Measurements from ENCODE around the gene TGFBR1.

TGFBR1 gene

DNA sequence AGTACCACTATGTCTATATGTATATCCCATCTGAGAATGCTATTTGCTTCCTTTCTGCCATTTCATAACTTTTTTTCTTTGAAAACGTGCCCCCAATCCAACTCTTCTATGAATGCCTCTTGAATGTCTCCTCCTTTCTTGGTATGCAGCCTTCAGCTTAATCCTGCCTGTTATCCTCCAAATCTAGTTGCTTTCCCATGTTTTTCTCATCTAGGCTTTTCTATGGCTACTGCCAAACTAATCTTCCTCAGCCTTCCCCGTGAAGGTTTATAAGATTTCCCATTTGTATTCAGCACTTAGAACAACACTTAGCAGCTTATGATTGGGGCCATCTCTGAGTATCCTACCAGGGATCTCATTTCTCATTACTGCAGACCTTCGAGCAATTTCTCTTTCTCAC, 2.5 kb downstream of the TGFBR1 start:
- no peak for DNase-seq (ENCODE audit: low read depth, low spot score)

DNA sequence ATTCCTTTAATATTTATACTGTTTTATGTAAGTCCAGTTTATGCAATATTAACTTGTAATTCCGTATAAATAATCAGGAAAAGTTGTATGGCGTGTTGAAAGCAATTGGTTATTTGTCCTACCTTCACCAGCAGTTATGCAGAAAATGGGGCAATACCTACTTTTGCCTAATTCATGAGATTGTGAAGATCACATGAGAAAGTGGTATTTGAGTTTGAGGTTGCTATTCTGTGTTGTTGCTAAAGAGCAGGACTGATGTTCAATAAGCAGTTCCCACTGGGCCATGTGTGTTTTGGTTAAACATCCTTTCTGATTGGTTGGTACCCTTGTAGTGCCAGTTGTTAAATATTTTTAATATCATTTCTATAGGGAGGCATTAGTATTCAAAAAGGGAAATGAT, 3.2 kb downstream of the TGFBR1 start:
- DNase-seq (ENCODE audit: low read depth, low spot score) = no peak

DNA sequence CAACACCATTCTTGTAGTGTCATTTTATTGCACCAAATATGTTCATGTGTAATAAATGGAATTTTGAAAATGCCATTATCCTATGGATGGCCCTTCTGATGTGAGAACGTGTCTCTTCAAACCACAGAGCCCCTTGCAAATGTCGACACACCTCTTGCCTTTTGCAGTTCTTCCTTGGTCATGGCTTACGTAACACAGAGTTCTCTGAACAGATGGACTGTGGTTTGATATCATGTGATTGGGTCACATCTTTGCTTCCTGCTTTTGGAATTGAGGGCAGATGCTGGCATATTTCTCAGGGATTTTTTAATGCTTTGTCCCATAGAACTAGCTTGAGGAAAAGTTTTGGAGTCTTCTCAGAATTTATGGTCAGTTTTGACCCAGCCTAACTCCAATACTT, 4.6 kb downstream of the TGFBR1 start:
- DNase-seq (ENCODE audit: low read depth, low spot score) = no peak

DNA sequence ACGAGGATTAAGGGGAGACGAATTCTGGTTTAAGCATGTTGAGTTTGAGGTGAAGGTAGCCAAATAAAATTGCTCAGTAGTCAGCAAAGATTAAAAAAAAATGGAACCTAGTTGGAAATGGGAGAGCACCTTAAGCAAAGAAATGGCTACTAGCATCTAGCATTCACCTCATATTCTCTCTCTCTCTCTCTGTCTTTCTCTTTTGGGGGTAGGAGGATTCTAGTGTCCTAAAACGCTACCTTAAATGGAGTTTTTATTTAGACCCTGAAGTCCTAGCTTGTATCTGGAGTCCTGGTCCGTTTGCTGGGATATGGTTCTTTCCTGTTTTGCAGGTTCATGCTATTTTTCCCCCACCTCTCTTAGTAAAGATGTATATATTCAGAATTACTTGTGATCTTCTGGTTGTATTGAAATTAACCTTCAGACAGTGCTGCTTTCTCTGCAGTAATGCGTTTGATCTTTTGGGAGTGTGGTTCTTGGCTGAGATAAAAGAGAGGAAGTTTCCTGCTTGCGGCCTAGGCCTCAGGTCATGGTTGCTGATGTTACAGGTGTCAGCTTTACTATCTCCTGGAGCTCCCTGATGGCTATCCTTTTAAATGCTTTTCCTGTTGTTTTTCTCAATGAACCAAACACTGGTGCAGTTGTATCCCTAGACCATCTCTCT, 8.0 kb downstream of the TGFBR1 start:
- no peak for DNase-seq (ENCODE audit: low read depth, low spot score)

DNA sequence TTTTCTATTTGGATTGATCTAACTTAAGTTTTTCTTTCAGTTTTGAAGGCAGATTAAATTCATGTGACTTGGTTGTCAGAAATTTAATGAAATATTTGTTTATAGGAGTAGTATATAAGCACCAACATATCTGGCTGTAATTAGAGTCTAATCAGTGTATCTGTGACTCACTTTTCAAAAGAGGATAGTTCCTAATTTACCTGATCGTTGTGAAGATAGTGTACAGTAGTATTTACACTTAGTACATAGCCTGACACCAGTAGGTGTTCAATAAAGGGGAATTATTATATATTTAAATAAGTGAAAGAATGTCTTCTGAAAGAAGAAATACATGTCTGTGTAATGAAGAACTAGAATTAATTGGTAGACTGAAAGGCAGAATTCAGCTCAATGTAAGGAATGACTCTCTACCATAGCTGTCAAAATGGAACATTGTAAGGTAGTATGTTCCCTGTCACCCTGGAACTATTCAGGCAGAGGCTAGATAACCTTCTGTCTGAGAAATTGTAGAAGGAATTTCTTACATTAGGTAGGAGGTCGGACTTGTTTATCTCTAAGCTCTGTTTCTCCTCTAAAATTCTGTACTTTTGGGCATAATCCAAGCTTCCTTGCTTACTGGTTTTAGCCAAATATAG, 8.6 kb downstream of the TGFBR1 start:
- no peak for DNase-seq (ENCODE audit: low read depth, low spot score)

DNA sequence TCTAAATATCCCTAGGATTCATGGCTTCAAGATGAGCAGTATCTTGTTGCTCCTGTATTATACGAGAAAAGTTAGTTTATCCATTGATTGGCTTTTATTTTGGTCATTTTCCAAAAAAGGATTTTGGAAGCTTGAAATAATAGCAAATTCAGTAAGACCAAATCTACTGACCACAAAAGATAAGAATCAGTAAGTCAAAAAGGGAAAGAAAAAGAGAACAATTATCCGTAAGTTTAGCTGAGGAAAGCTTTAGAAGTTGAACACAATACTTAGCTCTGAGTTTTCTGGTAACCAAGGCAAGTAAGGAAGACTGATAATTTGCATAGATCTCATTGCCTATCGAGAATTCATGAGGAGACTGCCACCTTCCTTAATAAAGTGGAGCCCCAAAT, 9.1 kb downstream of the TGFBR1 start:
- no peak for DNase-seq (ENCODE audit: low read depth, low spot score)

DNA sequence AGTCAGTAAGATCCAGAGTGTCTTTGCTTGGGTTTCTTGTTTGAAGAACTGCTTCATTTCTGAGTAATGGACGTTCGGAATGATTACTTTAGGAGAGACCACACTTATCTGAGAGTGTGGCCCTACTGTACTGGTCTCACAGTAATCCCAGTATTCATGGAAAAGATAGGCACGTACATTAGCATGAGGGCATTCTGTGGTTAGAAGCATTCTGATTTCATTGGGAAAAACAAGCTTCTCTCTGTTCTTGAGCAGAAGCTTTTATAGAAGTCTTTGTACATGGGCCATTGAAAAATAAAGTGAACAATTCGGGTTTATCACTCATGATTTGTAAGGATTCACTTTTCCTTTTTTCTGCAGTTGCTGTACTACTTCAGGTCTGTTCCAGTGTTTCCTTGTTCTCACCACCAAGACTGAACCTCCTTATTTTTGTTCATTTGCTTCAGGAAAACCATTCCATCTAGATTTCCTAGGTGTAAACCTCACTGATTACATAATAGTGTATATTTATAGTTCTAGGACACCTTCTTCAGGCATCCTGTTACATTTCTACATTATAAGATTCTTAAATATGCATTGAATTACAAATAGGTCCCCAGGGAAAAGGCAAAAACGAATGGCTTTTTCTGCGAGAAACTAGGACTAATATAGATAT, 10.1 kb downstream of the TGFBR1 start:
- no peak for DNase-seq (ENCODE audit: low read depth, low spot score)

DNA sequence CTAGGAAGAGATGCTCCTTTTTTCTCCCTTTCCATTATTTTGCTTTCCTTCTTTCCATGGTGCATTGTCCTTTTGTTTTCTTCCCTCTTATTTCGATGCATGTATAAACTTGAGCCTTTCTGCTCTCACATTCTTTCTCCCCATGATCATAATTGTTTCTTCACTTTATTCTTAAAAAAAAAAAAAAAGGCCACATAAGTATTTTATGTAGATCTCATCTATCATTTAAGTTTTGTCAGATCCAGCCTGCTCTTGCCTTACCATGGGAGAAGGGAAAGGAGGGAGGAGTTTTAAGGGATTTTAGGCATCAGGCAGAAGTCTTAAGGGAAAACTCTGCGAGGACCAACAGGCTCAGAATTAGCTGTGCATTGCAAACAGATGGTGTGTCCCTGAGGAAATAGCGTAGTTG, 11.1 kb downstream of the TGFBR1 start:
- DNase-seq (ENCODE audit: low read depth, low spot score) = no peak

DNA sequence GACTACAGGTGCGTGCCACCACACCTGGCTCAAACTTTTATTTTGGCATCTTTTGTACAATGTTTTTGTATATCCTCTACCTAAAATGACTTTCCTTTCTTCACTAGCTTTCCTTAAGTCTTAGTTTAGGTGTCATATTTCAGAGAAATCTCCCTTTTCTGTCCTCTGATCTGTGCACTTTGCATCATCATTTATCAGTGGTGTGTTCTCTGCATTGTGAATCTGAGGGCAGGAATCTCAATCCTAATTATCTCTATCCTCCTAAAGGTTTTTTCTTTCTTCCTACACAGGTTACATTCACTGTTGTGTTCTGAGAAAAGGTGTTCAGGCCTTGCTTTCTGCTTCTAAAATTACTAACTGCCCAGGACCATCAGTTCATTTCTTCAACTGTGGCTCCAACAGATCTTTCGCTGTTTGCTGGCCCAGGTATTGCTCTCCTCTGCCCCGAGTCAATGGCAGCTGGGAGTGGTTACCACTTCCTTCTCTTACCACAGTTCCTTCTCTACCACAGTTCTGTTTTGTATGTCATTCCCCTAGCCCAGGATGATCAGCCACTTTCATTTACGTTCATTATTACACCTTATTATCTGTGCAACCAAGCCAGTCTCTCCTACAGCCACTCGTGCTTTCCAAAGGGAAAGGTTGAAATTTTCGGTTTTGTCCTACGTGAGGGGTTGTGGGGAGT, 14.0 kb downstream of the TGFBR1 start:
- no peak for DNase-seq (ENCODE audit: low read depth, low spot score)

DNA sequence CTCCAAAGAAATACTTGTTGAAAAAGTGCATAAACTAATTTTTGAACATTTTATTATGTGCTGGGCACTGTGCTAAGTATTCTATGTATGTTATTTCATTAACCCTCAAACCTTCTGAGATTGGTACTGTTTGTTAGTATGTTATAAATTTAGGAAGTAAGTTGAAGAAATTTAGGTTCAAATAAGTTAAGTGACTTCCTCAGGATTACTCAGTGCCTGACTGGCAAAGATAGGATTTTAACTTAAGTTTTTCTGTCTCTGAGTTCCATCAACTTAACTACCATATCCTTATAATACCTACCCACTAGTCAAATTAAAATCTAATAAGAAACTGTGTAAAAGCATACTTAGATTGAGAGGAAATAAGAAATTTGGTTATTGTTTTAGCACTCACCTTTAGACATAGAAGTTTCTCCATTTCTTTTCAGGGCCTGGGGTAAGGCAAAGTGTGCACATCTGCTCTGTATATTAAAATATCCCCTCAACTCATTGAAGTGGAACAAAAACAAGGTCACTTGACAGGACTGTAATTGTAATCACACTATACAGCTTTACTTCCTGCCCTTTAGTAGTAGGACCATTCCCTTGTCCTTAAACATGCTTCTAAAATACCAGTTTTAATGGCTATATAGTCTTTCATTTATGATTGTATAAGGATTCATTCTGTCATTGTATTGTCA, 15.2 kb downstream of the TGFBR1 start:
- no peak for DNase-seq (ENCODE audit: low read depth, low spot score)

DNA sequence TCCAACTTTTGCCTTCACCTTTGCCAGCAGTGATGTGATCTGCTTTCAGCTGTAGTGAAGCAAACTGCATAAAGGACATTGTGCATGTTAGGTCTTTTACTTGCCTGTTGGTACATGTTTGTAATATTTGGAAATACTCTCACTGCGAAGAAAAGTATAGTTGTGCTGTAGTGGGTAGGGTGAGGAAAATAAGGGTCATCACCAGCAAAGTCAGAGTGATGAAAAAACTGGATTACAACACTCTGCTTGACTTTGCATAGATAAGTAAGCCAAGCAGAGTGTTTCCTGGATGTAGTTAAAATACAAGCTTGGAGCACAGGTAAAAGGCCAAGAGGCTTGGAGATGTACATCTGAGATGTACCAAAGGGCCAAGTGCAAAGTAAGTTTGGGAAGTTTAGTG, 16.7 kb downstream of the TGFBR1 start:
- DNase-seq (ENCODE audit: low read depth, low spot score) = no peak

DNA sequence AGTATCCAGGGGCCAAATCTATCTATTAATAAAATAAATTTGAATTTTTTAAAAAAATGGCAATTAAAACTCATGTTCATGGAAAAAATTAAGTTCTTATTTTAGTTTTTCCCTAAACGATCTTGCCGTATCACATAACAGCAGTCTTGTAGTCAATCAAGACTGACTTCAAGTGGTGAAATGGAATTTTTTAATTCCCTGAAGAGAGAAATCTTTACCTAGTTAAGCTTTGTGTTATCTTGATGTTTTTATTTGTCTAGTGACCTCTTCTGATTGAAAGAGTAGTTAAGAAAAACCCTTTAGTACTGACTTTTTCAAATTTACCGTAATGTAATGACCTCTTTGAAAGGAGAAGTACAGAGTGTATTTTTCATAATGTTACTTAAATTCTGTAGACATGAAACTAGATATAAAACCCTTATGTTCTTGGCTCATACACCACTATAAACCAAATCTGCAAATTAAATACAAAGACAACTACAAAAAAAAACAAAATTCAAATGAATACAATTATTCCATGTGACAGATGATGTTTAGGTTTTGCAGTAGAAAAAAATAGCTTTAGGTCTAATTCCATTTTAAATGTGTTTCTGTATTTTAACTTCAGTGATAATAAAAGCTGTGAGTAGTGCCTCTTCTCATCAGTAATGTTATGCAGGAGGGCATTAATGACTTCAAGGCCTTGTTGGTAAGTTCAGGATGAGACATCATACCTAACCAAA, 19.8 kb downstream of the TGFBR1 start:
- no peak for DNase-seq (ENCODE audit: low read depth, low spot score)

DNA sequence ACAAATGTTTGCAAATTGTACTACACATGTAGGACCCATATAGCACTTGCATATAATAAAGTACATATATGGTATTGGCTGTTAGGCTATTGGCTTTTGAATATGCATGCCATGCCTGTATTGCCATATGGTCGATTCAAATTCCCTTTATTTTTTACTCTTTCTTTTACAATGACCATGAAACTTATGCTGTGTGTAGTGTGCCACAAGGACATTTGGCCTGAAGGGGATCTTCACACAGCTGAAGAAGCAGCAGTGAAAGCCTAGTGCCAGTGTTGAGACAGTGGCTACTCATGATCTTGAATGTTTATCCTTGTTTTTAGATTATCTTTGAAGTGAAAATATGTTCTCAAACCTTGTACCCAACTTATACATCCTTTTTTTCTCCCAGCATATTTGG, 20.5 kb downstream of the TGFBR1 start:
- no peak for DNase-seq (ENCODE audit: low read depth, low spot score)

DNA sequence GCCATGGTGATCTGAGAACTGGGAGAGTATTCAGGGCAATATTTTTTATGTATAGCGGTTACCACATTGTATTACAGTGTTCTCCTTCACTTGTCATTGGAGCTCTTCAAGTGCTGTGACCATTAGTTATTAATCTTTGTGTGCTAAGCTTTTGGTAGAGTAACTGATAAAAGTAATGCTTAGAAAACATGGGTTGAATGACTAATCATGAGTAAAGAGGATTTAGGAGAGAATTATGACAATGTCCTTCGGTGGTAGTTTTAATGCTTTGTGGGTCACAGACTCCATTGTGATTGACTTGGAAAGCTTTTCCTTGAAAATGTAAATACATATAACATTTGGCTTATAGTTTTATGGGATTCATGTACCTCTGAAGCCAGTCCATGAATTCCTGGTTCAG, 21.4 kb downstream of the TGFBR1 start:
- DNase-seq (ENCODE audit: low read depth, low spot score) = no peak

DNA sequence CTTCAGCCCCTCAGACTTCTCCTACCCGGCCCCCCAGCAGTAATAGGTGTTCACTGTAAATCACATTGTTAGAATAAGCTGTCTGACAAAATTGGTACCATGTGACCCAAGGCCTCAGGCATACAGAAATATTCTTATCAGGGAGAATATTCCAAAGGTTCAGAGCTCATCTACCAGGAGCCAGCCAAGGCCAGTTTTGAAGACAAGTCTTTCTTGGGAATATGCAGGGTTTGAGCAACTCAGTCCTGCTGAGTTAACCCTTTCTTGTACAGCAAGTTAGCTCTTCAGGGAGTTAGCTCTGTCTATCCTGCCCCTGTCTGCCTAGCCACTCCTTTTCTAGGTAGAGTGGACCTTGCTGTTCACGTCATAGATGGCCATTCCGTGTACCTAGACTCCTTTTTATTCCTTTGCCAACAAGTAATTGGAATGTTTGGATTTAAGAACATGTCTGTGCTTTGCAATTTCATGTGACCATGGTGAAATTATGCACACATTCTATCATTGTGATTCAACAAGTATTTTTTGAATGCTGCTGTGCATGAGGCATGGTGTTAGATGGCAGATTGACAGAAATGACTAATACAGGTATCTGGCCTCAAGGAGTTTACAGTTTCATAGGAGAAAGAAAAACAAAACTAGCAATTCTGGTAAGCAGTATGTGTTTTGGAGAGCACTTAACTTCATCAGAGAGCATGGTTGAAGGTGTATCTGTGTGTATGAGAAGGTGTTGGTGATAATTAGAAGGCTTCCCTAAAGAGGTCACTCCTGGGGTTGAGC, 22.6 kb downstream of the TGFBR1 start:
- no peak for DNase-seq (ENCODE audit: low read depth, low spot score)

DNA sequence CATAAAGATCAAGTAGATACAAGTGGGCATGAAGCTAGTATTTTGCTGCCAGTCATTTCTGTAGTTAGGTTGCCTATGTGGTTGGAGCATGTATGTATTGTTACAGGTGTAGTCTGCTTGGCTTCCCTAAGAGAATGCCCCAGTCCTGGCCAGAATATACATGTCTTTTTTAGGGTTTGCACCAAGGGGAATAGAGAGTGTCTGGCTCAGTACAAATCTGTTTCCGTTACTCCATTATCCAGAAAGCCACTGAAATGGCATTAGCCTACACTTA, 23.2 kb downstream of the TGFBR1 start:
- DNase-seq (ENCODE audit: low read depth, low spot score) = no peak

DNA sequence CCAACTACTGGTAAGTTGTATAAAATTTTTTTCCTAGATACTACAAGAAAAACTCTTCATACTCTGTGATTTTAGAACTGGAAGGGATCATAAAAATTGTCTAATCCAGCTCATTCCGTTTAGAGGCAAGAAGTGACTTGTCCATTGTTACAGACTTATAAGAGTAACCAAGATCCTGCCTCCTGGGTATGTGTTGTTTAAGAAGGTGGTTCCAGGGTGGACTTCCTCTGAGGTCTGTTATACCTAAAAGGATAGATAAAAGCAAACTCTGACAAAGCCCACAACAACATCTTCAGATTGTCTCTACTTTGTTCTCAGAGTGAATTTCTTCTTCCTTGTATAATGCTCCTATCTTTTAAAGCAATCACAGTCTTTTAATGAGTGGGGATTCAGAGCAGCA, 24.2 kb downstream of the TGFBR1 start:
- no peak for DNase-seq (ENCODE audit: low read depth, low spot score)

DNA sequence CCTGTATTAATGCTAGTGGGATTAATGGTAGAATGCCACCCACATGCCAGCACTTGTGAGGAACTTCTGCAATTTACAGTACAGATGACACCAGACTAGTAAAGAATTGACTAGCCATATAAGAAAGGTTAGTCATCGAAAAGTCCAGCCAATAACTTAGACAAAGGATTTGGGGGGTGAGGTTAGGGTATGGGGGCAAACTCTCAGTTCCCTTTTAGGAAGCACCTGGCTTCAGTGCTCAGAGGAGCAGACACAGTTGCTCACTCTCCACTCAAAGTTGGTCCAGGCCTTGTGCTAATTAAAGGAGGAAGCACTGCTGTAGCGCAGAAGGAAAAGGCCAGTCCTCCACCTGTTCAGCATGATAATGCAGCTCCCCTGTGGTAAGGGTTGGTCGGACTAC, 25.2 kb downstream of the TGFBR1 start:
- DNase-seq (ENCODE audit: low read depth, low spot score) = no peak

DNA sequence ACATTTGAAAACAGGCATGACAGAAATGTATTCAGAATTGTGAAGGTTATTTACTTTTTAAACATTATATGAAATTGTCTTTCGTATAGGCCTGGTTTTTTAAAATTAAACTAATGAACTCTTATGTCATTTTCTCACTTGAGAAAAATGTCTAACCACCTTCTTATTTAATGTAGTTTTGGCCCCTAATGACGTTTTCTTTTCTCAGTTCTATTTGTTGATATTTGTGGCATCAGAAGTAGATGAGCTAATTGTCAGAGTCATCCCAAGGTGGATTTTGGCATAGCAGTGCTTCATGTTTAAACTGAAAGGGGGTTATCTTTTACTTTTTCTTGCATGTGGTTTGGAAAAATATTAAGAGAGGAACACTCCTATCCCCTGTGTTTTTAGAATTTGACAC, 28.2 kb downstream of the TGFBR1 start:
- DNase-seq (ENCODE audit: low read depth, low spot score) = no peak

DNA sequence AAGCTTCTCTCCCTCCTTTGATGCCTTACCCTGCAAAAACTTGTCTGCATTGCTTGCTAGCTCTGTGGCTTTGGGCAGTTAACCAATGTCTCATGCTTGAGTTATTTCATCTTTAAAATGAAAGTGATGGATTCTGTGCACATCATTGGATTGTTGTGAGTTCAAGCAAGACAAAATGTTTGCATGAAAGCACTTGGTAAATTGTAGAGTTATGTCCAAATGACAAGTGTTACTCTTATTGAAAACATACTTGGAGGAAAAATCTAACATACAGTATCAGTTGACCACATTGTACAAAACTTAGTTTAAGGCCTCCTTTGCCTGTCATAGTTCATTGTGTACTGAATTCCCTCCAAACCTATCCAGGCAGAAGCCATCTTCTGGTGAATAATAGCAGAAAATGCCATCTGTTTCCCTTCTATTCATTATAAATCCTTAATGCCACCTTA, 30.0 kb downstream of the TGFBR1 start:
- DNase-seq (ENCODE audit: low read depth, low spot score) = no peak

DNA sequence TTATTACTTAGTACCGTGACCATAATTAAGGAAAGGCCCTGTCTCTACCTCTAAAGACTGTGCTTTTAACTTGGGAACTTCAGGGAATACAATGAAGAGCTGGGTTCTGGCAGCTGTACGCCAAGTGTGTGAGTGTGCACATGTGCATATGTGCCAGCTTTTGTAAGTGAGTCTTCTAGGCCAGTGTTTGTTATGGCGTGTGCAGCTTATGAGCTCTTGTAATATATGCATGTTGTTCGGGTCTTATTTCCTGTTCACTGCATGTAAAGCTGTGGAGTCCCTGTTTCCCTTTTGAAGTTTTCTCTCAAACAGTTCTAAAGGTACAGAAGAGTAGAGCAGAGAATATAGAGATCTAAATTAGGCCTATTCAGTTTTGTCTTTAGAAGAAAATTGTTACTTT, 30.5 kb downstream of the TGFBR1 start:
- no peak for DNase-seq (ENCODE audit: low read depth, low spot score)

Measured in brain pericyte (primary cell).